Stimulated activated CD8-positive, alpha-beta memory T cell treated with anti-CD3 and anti-CD28 coated beads, Interleukin-15, amount 100 ng/mL, for 1 hour (primary cell): ENCODE measurements around the gene CAMK1.

Experiments
- DNase-seq: peaks from one replicate; pipeline ENCODE4 v3.0.0-alpha.2; 2020; ENCODE audit warnings: low read depth

CAMK1 gene

GRCh38 chr3:9710174-9710739 lies 59.5 kb downstream of the CAMK1 start:
- no peak for DNase-seq
